Measurements from ENCODE around the gene WNT2B.

Gene WNT2B

GRCh38 chr1:112542206-112542973 is 33.6 kb downstream of the WNT2B start:
- H3K4me3 ChIP-seq (ENCODE audit: low read depth, low read length) = no peak overlapping the region
- no peak for TF ChIP-seq CTCF (IDR thresholded peaks at IDR 0.05; ENCODE audit: control insufficient read depth, extremely low read depth, insufficient read depth)
- no peak for DNase-seq (ENCODE audit: low read depth)

- no peak for TF ChIP-seq CTCF (IDR thresholded peaks at IDR 0.05; ENCODE audit: control insufficient read depth, extremely low read depth, insufficient read depth)
- no peak overlapping the region for H3K4me3 ChIP-seq (ENCODE audit: low read depth, low read length)
- no peak for DNase-seq (ENCODE audit: low read depth)
Observed at GRCh38 chr1:112544011-112544688, 35.4 kb downstream of the WNT2B start.

GRCh38 chr1:112544751-112545150 is 36.0 kb downstream of the WNT2B start:
- TF ChIP-seq CTCF (IDR thresholded peaks at IDR 0.05; ENCODE audit: control insufficient read depth, extremely low read depth, insufficient read depth) = no peak
- no peak overlapping the region for H3K4me3 ChIP-seq (ENCODE audit: low read depth, low read length)
- DNase-seq (ENCODE audit: low read depth) = no peak

GRCh38 chr1:112546076-112546475 is 37.3 kb downstream of the WNT2B start:
- DNase-seq (ENCODE audit: low read depth) = no peak
- TF ChIP-seq CTCF (IDR thresholded peaks at IDR 0.05; ENCODE audit: control insufficient read depth, extremely low read depth, insufficient read depth) = no peak
- no peak overlapping the region for H3K4me3 ChIP-seq (ENCODE audit: low read depth, low read length)

- H3K4me3 ChIP-seq (ENCODE audit: low read depth, low read length) = no peak overlapping the region
- TF ChIP-seq CTCF (IDR thresholded peaks at IDR 0.05; ENCODE audit: control insufficient read depth, extremely low read depth, insufficient read depth) = no peak
- peak; percentile 76 for DNase-seq (ENCODE audit: low read depth)
Observed at GRCh38 chr1:112548547-112548946, 39.8 kb downstream of the WNT2B start.

GRCh38 chr1:112549590-112549989 is 40.8 kb downstream of the WNT2B start:
- no peak for TF ChIP-seq CTCF (IDR thresholded peaks at IDR 0.05; ENCODE audit: control insufficient read depth, extremely low read depth, insufficient read depth)
- no peak overlapping the region for H3K4me3 ChIP-seq (ENCODE audit: low read depth, low read length)
- DNase-seq (ENCODE audit: low read depth) = no peak
